HG03095 (cell line): ENCODE data around the gene NCK1.
A peak's percentile ranks its signal among the peaks of the same experiment; 100 is the strongest.
"Not testable (repeated sequence)": the region's sequence is repeated elsewhere in the genome, so short reads cannot be mapped to it uniquely, and the experiment has no call there.

Experiments used
- ATAC-seq: cut with Tn5 transposase; IDR thresholded peaks from one replicate; pipeline ENCODE4 v1.9.1; 2021; ENCODE audit warnings: moderate library complexity; ENCODE audit not compliant: unreplicated experiment

The NCK1 gene

GRCh38 chr3:136860541-136860940, 1.5 kb upstream of the NCK1 start:
- ATAC-seq = no peak

GRCh38 chr3:136862617-136863322, 762 bp downstream of the NCK1 start:
- peak; percentile 12 for ATAC-seq

GRCh38 chr3:136869282-136869681, 7.3 kb downstream of the NCK1 start:
- ATAC-seq = no peak

GRCh38 chr3:136872258-136872657, 10.2 kb downstream of the NCK1 start:
- ATAC-seq = not testable (repeated sequence)

- not testable (repeated sequence) for ATAC-seq
Observed at GRCh38 chr3:136879510-136879909, 17.5 kb downstream of the NCK1 start.

GRCh38 chr3:136882571-136882970, 20.6 kb downstream of the NCK1 start:
- no peak for ATAC-seq

- no peak for ATAC-seq
Observed at GRCh38 chr3:136883967-136884720, 22.1 kb downstream of the NCK1 start.

GRCh38 chr3:136885357-136886213, 23.6 kb downstream of the NCK1 start:
- no peak for ATAC-seq

GRCh38 chr3:136889947-136890346, 27.9 kb downstream of the NCK1 start:
- ATAC-seq = no peak

GRCh38 chr3:136891934-136892855, 30.2 kb downstream of the NCK1 start:
- no peak for ATAC-seq

GRCh38 chr3:136893848-136894443, 31.9 kb downstream of the NCK1 start:
- no peak for ATAC-seq

- ATAC-seq = not testable (repeated sequence)
Observed at GRCh38 chr3:136897171-136897570, 35.2 kb downstream of the NCK1 start.

- ATAC-seq = no peak
Observed at GRCh38 chr3:136898549-136898948, 36.5 kb downstream of the NCK1 start.

GRCh38 chr3:136898954-136899353, 36.9 kb downstream of the NCK1 start:
- no peak for ATAC-seq

GRCh38 chr3:136899622-136900158, 37.7 kb downstream of the NCK1 start:
- no peak for ATAC-seq

- ATAC-seq = not testable (repeated sequence)
Observed at GRCh38 chr3:136900694-136901093, 38.7 kb downstream of the NCK1 start.

GRCh38 chr3:136901391-136901790, 39.4 kb downstream of the NCK1 start:
- no peak for ATAC-seq

- ATAC-seq = not testable (repeated sequence)
Observed at GRCh38 chr3:136902530-136902929, 40.5 kb downstream of the NCK1 start.

- ATAC-seq = no peak
Observed at GRCh38 chr3:136903899-136904298, 41.9 kb downstream of the NCK1 start.

- ATAC-seq = no peak
Observed at GRCh38 chr3:136904746-136905145, 42.7 kb downstream of the NCK1 start.
